Omental fat pad (tissue), 4 donors: ENCODE data around the gene KDM4C. TPM values are rescaled to one million over a fixed set of nuclear protein-coding genes. Genes with fewer than 3 reads are reported as not detected.

Source experiments
- ATAC-seq: fragments of 150-250 bp; one replicate; pipeline ENCODE4 v1.9.1; 2016; ENCODE audit warnings: mild to moderate bottlenecking, moderate library complexity; ENCODE audit not compliant: low FRiP score
- DNase-seq: peaks from one replicate; pipeline ENCODE4 v3.0.0-alpha.2; 2019; ENCODE audit warnings: low spot score
- CTCF ChIP-seq, 3 donors: fragments of 450-650 bp; IDR thresholded peaks; one replicate each; pipeline ENCODE4 v1.5.1; 2016 to 2017; ENCODE audit warnings: antibody characterized with exemption in 3 of 3, mild to moderate bottlenecking in 3 of 3, moderate library complexity in 2 of 3
- total RNA-seq, 4 donors: library from RNA; depleted of rRNA; stranded (reverse); fragments of >200 nt; gene quantifications; one replicate each; pipeline ENCODE4 v1.1.0, GENCODE V29; 2016

The KDM4C gene
- total RNA-seq, 4 donors from 2014 or later = 24.9 to 37.0 (median 32.0) TPM

- ATAC-seq = no peak
- no peak for TF ChIP-seq CTCF (IDR thresholded peaks at IDR 0.05)
- DNase-seq = no peak
Observed at GRCh38 chr9:7121664-7122063, 363.9 kb downstream of the KDM4C start.

- no peak for TF ChIP-seq CTCF (IDR thresholded peaks at IDR 0.05)
- ATAC-seq (no peak), DNase-seq (no peak)
Observed at GRCh38 chr9:7123743-7124142, 366.0 kb downstream of the KDM4C start.

DNA sequence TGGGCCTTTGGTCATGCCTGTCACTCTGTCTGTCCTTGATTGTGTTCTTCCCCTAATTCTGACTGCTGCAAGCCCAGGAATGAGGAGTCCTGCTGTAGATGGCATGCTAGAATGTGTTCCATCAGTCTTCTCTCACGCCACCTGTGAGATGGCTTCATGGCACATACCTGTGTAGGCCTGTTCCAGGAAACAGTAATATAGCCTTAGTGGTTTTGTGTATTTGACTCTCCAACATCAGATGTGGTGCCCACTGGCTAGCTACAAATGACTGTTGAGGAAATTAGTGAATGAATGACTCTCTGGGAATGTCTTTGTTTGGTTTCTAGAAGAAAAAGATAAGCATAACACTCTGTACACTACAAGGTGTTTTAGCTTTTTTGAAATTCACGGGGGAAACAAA is 367.5 kb downstream of the KDM4C start:
- DNase-seq (no peak), ATAC-seq (no peak)
- no peak for TF ChIP-seq CTCF (IDR thresholded peaks at IDR 0.05)

DNA sequence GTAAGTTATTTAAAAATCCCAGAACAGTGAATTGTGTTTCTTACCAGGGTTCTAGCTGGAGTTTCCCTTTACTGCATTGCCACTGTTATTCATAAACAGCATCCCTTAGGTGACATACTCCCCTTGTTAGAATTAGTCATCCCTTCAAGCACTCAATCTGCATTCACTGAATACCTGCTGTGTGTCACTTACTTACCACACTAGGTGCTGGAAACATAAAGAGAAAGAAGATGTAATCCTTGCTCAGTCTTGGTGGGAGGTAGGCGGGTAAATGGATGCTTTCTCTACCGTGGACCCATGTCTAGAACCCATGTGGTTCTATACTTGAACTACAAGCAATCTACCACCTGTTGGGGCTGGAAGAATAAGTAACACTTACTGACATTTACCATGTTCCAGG is 371.6 kb downstream of the KDM4C start:
- DNase-seq = no peak
- no peak for TF ChIP-seq CTCF (IDR thresholded peaks at IDR 0.05)
- ATAC-seq = no peak

- DNase-seq (no peak), ATAC-seq (no peak)
- TF ChIP-seq CTCF (IDR thresholded peaks at IDR 0.05) = no peak
Observed at GRCh38 chr9:7130266-7130820, 372.6 kb downstream of the KDM4C start.

GRCh38 chr9:7132605-7133004 is 374.8 kb downstream of the KDM4C start:
- ATAC-seq (no peak), DNase-seq (no peak)
- TF ChIP-seq CTCF (IDR thresholded peaks at IDR 0.05) = no peak

- DNase-seq (no peak), ATAC-seq (no peak)
- no peak for TF ChIP-seq CTCF (IDR thresholded peaks at IDR 0.05)
Observed at GRCh38 chr9:7135735-7136134, 378.0 kb downstream of the KDM4C start.
